GM23338 (cell line): ENCODE data around the gene MYO18B. TPM values are rescaled to one million over a fixed set of nuclear protein-coding genes. Genes with fewer than 3 reads are reported as not detected.

Experiments
- ATAC-seq: fragments of 200-7000 bp; cut with Tn5 transposase; 3 replicates; pipeline ENCODE4 v1.9.1; 2020
- DNase-seq: peaks from one replicate; pipeline ENCODE4 v3.0.0-alpha.2; 2015; ENCODE audit warnings: low spot score
- H2AFZ ChIP-seq: fragments of 200-600 bp; sonication (generic); 2 replicates; pipeline ENCODE4 v1.8.0; 2016; ENCODE audit warnings: antibody characterized with exemption, mild to moderate bottlenecking, moderate library complexity
- H3F3A ChIP-seq: fragments of 200-600 bp; sonication (generic); replicated peaks from 2 replicates; pipeline ENCODE4 v1.8.0; 2017; ENCODE audit warnings: antibody characterized with exemption, mixed run types, low read depth
- H3K27ac ChIP-seq: fragments of 200-600 bp; sonication (generic); 2 replicates; pipeline ENCODE4 v1.6.1; 2016; ENCODE audit warnings: low read depth
- H3K27me3 ChIP-seq: fragments of 200-600 bp; sonication (generic); 2 replicates; pipeline ENCODE4 v1.8.0; 2016; ENCODE audit warnings: mild to moderate bottlenecking, mixed run types, moderate library complexity; ENCODE audit not compliant: insufficient read depth
- H3K36me3 ChIP-seq: fragments of 200-600 bp; sonication (generic); 2 replicates; pipeline ENCODE4 v1.8.0; 2016; ENCODE audit warnings: mild to moderate bottlenecking; ENCODE audit not compliant: insufficient read depth
- H3K4me1 ChIP-seq: fragments of 200-600 bp; sonication (generic); 2 replicates; pipeline ENCODE4 v1.8.0; 2016; ENCODE audit warnings: mild to moderate bottlenecking, moderate library complexity; ENCODE audit not compliant: insufficient read depth
- H3K4me2 ChIP-seq: fragments of 200-600 bp; sonication (generic); 2 replicates; pipeline ENCODE4 v1.7.1; 2017; ENCODE audit warnings: mixed run types
- H3K4me3 ChIP-seq: fragments of 200-600 bp; sonication (generic); 2 replicates; pipeline ENCODE4 v1.6.1; 2016; ENCODE audit warnings: mixed run types
- H3K79me2 ChIP-seq: fragments of 200-600 bp; sonication (generic); replicated peaks from 2 replicates; pipeline ENCODE4 v1.8.0; 2017; ENCODE audit warnings: mild to moderate bottlenecking; ENCODE audit not compliant: insufficient read depth
- H3K9me2 ChIP-seq: fragments of 200-600 bp; sonication (generic); 2 replicates; pipeline ENCODE4 v1.8.0; 2017; ENCODE audit not compliant: insufficient read depth
- H4K20me1 ChIP-seq: fragments of 200-600 bp; sonication (generic); replicated peaks from 2 replicates; pipeline ENCODE4 v1.8.0; 2017; ENCODE audit warnings: mild to moderate bottlenecking; ENCODE audit not compliant: insufficient read depth
- H3K27ac Mint-ChIP-seq: 2 replicates; pipeline ENCODE4 v1.8.0; 2020; ENCODE audit warnings: inconsistent platforms, mild to moderate bottlenecking, moderate library complexity, mixed read lengths
- H3K27me3 Mint-ChIP-seq: 3 replicates; pipeline ENCODE4 v1.8.0; 2022; ENCODE audit warnings: low read depth, mild to moderate bottlenecking, moderate library complexity, mixed read lengths, inconsistent platforms; ENCODE audit not compliant: insufficient read depth, poor library complexity
- H3K36me3 Mint-ChIP-seq: 3 replicates; pipeline ENCODE4 v1.8.0; 2021; ENCODE audit warnings: low read depth, mild to moderate bottlenecking, inconsistent platforms, moderate library complexity, mixed read lengths
- H3K4me1 Mint-ChIP-seq: 3 replicates; pipeline ENCODE4 v1.8.0; 2020; ENCODE audit warnings: mild to moderate bottlenecking, inconsistent platforms, mixed read lengths
- H3K4me3 Mint-ChIP-seq: 3 replicates; pipeline ENCODE4 v1.8.0; 2021; ENCODE audit warnings: moderate library complexity, mild to moderate bottlenecking, inconsistent platforms, mixed read lengths
- H3K9me3 Mint-ChIP-seq: 3 replicates; pipeline ENCODE4 v1.8.0; 2020; ENCODE audit warnings: moderate library complexity, mild to moderate bottlenecking, inconsistent platforms, mixed read lengths
- CREB1 ChIP-seq: fragments of 250-450 bp; sonication (Bioruptor Pico); IDR thresholded peaks from 2 replicates; pipeline ENCODE4 v1.5.0; 2020; ENCODE audit warnings: low read depth, mild to moderate bottlenecking, moderate library complexity
- EZH2 ChIP-seq: fragments of 200-600 bp; sonication (generic); IDR thresholded peaks from one replicate; pipeline ENCODE4 v1.8.0; 2017; ENCODE audit warnings: antibody characterized with exemption, mild to moderate bottlenecking, low read depth; ENCODE audit not compliant: unreplicated experiment
- EZH2phosphoT487 ChIP-seq: fragments of 200-600 bp; sonication (generic); IDR thresholded peaks from one replicate; pipeline ENCODE4 v1.8.1; 2018; ENCODE audit warnings: antibody characterized with exemption; ENCODE audit not compliant: unreplicated experiment
- JUNB ChIP-seq: IDR thresholded peaks from one replicate; pipeline ENCODE4 v1.6.1; 2016; ENCODE audit warnings: antibody characterized with exemption; ENCODE audit not compliant: unreplicated experiment
- NANOG ChIP-seq: IDR thresholded peaks from 2 replicates; pipeline ENCODE4 v1.6.1; 2016; ENCODE audit warnings: antibody characterized with exemption, borderline replicate concordance
- POLR2AphosphoS5 ChIP-seq: IDR thresholded peaks from 2 replicates; pipeline ENCODE4 v1.6.1; 2016; ENCODE audit warnings: antibody characterized with exemption, low read depth
- STAT1 ChIP-seq: IDR thresholded peaks from one replicate; pipeline ENCODE4 v1.6.1; 2016; ENCODE audit warnings: antibody characterized with exemption; ENCODE audit not compliant: unreplicated experiment
- ZNF114 ChIP-seq: fragments of 250-450 bp; sonication (Bioruptor Pico); IDR thresholded peaks from 2 replicates; pipeline ENCODE4 v1.5.0; 2020; ENCODE audit warnings: mild to moderate bottlenecking, moderate library complexity
- ZNF331 ChIP-seq: fragments of 250-450 bp; sonication (Bioruptor Pico); IDR thresholded peaks from 2 replicates; pipeline ENCODE4 v1.5.0; 2020; ENCODE audit warnings: low read depth, mild to moderate bottlenecking, moderate library complexity
- polyA plus RNA-seq: library from polyadenylated mRNA; unstranded; fragments of >200 nt; fragmentation: Nextera tagmentation; extraction: Ambion mirVana; gene quantifications from 2 replicates; pipeline ENCODE4 v1.2.1, GENCODE V29; 2016
- total RNA-seq: library from RNA; depleted of rRNA; stranded (reverse); fragments of >200 nt; shearing (Covaris generic); gene quantifications from 2 replicates; pipeline ENCODE4 v1.2.3, GENCODE V29; 2014
- TF ChIP-seq, protein P1 (sequence below), 2 experiments: fragments of 200-600 bp in 1 of 2; sonication (generic) in 1 of 2; conservative IDR thresholded peaks; 2 replicates each; pipeline versions ENCODE4 v1.5.1 to v1.6.1; 2016 to 2017; ENCODE audit warnings: antibody characterized with exemption in 2 of 2, low read depth in 2 of 2, mild to moderate bottlenecking in 2 of 2, moderate library complexity in 1 of 2
- TF ChIP-seq, protein P2 (sequence below): fragments of 250-450 bp; sonication (Bioruptor Pico); IDR thresholded peaks from 2 replicates; pipeline ENCODE4 v1.5.0; 2020; ENCODE audit warnings: mild to moderate bottlenecking, moderate library complexity
- TF ChIP-seq, protein P3 (sequence below): IDR thresholded peaks from one replicate; pipeline ENCODE4 v1.6.1; 2018; ENCODE audit warnings: antibody characterized with exemption; ENCODE audit not compliant: unreplicated experiment
- TF ChIP-seq, protein P4 (sequence below): IDR thresholded peaks from 2 replicates; pipeline ENCODE4 v1.6.1; 2016; ENCODE audit warnings: antibody characterized with exemption

The MYO18B gene
- total and polyA plus RNA-seq, 2 experiments from 2014 or later: 0.36 to 0.45 TPM

DNA sequence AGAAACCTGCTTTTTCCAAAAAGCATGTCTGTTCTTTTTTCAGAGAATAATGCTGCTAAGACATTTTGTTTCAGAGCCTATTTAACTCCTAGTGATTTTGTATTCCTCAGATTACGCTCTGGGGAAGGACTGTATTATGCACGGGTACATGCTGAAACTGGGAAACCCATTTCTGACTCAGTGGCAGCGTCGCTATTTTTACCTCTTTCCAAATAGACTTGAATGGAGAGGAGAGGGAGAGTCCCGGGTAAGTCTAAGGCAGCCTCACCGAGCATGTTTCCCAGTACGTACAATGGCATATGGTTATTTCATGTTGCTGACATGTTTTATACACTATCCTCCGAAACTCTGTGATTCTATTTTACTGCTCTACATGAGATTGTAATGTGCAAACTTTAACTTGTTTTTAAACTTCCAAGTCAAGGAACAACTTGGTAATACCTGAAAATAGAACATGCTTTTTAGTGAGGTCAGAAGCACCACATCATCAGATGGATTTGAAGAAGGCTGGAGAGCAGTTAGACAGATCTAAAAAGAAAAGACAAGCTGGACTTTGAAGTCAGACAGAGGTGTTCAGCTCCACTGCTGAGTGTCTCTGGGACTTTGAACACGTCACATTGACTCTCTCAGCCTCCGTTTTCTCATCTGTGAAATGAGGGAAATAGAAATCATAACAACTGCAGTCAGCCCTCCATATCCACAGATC, 23.7 kb upstream of the MYO18B start:
- H3K27ac Mint-ChIP-seq: no peak overlapping the region
- H3K4me3 Mint-ChIP-seq: no peak overlapping the region

More for the DNA sequence above, 23.7 kb upstream of the MYO18B start:
- H3K4me1 ChIP-seq: no peaks in the 10 kb centered on the region
- DNase-seq: no peak
- H3K79me2 ChIP-seq: no peaks in the 10 kb centered on the region
- H3F3A ChIP-seq: no peaks in the 10 kb centered on the region
- H3K4me2 ChIP-seq: no peak overlapping the region
- peaks cover 4% of the 10 kb centered on the region; the same call in 1 of the 3 replicates for H3K4me1 Mint-ChIP-seq
- no peaks in the 10 kb centered on the region for H3K27me3 Mint-ChIP-seq
- no peaks in the 10 kb centered on the region for H3K36me3 ChIP-seq
- H2AFZ ChIP-seq: no peak overlapping the region
- no peak for TF ChIP-seq JUNB
- no peak for TF ChIP-seq STAT1
- TF ChIP-seq CREB1 (CRISPR knock-in tag): no peak
- TF ChIP-seq, protein P1, sequence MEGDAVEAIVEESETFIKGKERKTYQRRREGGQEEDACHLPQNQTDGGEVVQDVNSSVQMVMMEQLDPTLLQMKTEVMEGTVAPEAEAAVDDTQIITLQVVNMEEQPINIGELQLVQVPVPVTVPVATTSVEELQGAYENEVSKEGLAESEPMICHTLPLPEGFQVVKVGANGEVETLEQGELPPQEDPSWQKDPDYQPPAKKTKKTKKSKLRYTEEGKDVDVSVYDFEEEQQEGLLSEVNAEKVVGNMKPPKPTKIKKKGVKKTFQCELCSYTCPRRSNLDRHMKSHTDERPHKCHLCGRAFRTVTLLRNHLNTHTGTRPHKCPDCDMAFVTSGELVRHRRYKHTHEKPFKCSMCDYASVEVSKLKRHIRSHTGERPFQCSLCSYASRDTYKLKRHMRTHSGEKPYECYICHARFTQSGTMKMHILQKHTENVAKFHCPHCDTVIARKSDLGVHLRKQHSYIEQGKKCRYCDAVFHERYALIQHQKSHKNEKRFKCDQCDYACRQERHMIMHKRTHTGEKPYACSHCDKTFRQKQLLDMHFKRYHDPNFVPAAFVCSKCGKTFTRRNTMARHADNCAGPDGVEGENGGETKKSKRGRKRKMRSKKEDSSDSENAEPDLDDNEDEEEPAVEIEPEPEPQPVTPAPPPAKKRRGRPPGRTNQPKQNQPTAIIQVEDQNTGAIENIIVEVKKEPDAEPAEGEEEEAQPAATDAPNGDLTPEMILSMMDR (conservative IDR thresholded peaks at IDR 0.05; ENCODE audit: low read depth in 2 of 2): no peak
- TF ChIP-seq, protein P2, sequence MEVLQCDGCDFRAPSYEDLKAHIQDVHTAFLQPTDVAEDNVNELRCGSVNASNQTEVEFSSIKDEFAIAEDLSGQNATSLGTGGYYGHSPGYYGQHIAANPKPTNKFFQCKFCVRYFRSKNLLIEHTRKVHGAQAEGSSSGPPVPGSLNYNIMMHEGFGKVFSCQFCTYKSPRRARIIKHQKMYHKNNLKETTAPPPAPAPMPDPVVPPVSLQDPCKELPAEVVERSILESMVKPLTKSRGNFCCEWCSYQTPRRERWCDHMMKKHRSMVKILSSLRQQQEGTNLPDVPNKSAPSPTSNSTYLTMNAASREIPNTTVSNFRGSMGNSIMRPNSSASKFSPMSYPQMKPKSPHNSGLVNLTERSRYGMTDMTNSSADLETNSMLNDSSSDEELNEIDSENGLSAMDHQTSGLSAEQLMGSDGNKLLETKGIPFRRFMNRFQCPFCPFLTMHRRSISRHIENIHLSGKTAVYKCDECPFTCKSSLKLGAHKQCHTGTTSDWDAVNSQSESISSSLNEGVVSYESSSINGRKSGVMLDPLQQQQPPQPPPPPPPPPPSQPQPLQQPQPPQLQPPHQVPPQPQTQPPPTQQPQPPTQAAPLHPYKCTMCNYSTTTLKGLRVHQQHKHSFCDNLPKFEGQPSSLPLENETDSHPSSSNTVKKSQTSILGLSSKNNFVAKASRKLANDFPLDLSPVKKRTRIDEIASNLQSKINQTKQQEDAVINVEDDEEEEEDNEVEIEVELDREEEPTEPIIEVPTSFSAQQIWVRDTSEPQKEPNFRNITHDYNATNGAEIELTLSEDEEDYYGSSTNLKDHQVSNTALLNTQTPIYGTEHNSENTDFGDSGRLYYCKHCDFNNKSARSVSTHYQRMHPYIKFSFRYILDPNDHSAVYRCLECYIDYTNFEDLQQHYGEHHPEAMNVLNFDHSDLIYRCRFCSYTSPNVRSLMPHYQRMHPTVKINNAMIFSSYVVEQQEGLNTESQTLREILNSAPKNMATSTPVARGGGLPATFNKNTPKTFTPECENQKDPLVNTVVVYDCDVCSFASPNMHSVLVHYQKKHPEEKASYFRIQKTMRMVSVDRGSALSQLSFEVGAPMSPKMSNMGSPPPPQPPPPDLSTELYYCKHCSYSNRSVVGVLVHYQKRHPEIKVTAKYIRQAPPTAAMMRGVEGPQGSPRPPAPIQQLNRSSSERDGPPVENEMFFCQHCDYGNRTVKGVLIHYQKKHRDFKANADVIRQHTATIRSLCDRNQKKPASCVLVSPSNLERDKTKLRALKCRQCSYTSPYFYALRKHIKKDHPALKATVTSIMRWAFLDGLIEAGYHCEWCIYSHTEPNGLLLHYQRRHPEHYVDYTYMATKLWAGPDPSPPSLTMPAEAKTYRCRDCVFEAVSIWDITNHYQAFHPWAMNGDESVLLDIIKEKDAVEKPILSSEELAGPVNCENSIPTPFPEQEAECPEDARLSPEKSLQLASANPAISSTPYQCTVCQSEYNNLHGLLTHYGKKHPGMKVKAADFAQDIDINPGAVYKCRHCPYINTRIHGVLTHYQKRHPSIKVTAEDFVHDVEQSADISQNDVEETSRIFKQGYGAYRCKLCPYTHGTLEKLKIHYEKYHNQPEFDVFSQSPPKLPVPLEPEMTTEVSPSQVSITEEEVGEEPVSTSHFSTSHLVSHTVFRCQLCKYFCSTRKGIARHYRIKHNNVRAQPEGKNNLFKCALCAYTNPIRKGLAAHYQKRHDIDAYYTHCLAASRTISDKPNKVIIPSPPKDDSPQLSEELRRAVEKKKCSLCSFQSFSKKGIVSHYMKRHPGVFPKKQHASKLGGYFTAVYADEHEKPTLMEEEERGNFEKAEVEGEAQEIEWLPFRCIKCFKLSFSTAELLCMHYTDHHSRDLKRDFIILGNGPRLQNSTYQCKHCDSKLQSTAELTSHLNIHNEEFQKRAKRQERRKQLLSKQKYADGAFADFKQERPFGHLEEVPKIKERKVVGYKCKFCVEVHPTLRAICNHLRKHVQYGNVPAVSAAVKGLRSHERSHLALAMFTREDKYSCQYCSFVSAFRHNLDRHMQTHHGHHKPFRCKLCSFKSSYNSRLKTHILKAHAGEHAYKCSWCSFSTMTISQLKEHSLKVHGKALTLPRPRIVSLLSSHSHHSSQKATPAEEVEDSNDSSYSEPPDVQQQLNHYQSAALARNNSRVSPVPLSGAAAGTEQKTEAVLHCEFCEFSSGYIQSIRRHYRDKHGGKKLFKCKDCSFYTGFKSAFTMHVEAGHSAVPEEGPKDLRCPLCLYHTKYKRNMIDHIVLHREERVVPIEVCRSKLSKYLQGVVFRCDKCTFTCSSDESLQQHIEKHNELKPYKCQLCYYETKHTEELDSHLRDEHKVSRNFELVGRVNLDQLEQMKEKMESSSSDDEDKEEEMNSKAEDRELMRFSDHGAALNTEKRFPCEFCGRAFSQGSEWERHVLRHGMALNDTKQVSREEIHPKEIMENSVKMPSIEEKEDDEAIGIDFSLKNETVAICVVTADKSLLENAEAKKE: no peak
- no peak for TF ChIP-seq NANOG
- TF ChIP-seq, protein P3, sequence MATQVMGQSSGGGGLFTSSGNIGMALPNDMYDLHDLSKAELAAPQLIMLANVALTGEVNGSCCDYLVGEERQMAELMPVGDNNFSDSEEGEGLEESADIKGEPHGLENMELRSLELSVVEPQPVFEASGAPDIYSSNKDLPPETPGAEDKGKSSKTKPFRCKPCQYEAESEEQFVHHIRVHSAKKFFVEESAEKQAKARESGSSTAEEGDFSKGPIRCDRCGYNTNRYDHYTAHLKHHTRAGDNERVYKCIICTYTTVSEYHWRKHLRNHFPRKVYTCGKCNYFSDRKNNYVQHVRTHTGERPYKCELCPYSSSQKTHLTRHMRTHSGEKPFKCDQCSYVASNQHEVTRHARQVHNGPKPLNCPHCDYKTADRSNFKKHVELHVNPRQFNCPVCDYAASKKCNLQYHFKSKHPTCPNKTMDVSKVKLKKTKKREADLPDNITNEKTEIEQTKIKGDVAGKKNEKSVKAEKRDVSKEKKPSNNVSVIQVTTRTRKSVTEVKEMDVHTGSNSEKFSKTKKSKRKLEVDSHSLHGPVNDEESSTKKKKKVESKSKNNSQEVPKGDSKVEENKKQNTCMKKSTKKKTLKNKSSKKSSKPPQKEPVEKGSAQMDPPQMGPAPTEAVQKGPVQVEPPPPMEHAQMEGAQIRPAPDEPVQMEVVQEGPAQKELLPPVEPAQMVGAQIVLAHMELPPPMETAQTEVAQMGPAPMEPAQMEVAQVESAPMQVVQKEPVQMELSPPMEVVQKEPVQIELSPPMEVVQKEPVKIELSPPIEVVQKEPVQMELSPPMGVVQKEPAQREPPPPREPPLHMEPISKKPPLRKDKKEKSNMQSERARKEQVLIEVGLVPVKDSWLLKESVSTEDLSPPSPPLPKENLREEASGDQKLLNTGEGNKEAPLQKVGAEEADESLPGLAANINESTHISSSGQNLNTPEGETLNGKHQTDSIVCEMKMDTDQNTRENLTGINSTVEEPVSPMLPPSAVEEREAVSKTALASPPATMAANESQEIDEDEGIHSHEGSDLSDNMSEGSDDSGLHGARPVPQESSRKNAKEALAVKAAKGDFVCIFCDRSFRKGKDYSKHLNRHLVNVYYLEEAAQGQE: no peak
- no peak for TF ChIP-seq ZNF114 (CRISPR knock-in tag)
- TF ChIP-seq, protein P4, sequence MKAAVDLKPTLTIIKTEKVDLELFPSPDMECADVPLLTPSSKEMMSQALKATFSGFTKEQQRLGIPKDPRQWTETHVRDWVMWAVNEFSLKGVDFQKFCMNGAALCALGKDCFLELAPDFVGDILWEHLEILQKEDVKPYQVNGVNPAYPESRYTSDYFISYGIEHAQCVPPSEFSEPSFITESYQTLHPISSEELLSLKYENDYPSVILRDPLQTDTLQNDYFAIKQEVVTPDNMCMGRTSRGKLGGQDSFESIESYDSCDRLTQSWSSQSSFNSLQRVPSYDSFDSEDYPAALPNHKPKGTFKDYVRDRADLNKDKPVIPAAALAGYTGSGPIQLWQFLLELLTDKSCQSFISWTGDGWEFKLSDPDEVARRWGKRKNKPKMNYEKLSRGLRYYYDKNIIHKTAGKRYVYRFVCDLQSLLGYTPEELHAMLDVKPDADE: no peak
- TF ChIP-seq POLR2AphosphoS5: no peak
- no peak for TF ChIP-seq EZH2
- TF ChIP-seq ZNF331: no peak
- no peak for TF ChIP-seq EZH2phosphoT487
- H3K27ac ChIP-seq: no peak overlapping the region
- no peak for ATAC-seq
- peaks cover 10% of the 10 kb centered on the region; the same call in 1 of the 2 replicates for H4K20me1 ChIP-seq
- H3K27me3 ChIP-seq: no peaks in the 10 kb centered on the region
- H3K9me2 ChIP-seq: no peaks in the 10 kb centered on the region
- no peaks in the 10 kb centered on the region for H3K9me3 Mint-ChIP-seq
- no peak overlapping the region for H3K4me3 ChIP-seq
- H3K36me3 Mint-ChIP-seq: peaks cover 8% of the 10 kb centered on the region; the same call in 2 of the 3 replicates
